HEK293 (cell line): ENCODE results near the gene IL17REL.

Experiments used
- CTCF ChIA-PET: fragments of 350-600 bp; formaldehyde crosslinking; extraction: SDS; loops from one replicate; lab custom pipeline; 2021; ENCODE audit warnings: antibody characterized with exemption; lab: Yijun Ruan, JAX
- POLR2A ChIA-PET: fragments of 300-600 bp; formaldehyde crosslinking; extraction: SDS; loops from one replicate; lab custom pipeline; 2020; ENCODE audit warnings: antibody characterized with exemption, inconsistent platforms; lab: Yijun Ruan, JAX
- H3K27ac ChIP-seq: fragments of 200-500 bp; sonication (Bioruptor generic); 2 replicates; pipeline ENCODE4 v1.5.1; 2014; ENCODE audit warnings: low read depth, low read length, control low read depth, inconsistent platforms; ENCODE audit errors: extremely low read depth
- H3K36me3 ChIP-seq, 2 experiments: fragments of 200-500 bp in 1 of 2; sonication (Bioruptor generic) in 1 of 2; 1 replicate in 1 of 2; 2 replicates in 1 of 2; pipeline ENCODE4 v1.5.1; 2014 to 2017; ENCODE audit warnings: inconsistent platforms in 2 of 2, low read length in 2 of 2; ENCODE audit not compliant: control insufficient read depth in 2 of 2, insufficient read depth in 1 of 2
- H3K4me1 ChIP-seq: fragments of 200-500 bp; sonication (Bioruptor generic); 2 replicates; pipeline ENCODE4 v1.5.1; 2014; ENCODE audit warnings: mild to moderate bottlenecking, low read length, inconsistent platforms; ENCODE audit not compliant: control insufficient read depth, insufficient read depth
- H3K4me3 ChIP-seq: 2 replicates; pipeline ENCODE4 v1.5.1; 2011; ENCODE audit warnings: low read depth, mild to moderate bottlenecking, control low read depth, low read length, moderate library complexity
- H3K9me3 ChIP-seq: fragments of 200-500 bp; sonication (Bioruptor generic); 2 replicates; pipeline ENCODE4 v1.5.1; 2014; ENCODE audit warnings: low read depth, low read length, inconsistent platforms; ENCODE audit not compliant: control insufficient read depth, insufficient read depth
- HOXA7 ChIP-seq: sonication (generic); formaldehyde crosslinking; IDR thresholded peaks from 2 replicates; pipeline ENCODE4 v1.8.1; 2022; ENCODE audit warnings: missing genetic modification reagents, borderline replicate concordance
- MZF1 ChIP-seq: fragments of 450-650 bp; formaldehyde crosslinking; IDR thresholded peaks from 2 replicates; pipeline ENCODE4 v1.5.1; 2017; ENCODE audit warnings: missing biosample characterization, missing genetic modification characterization, borderline replicate concordance
- SALL2 ChIP-seq: fragments of 450-650 bp; formaldehyde crosslinking; IDR thresholded peaks from 2 replicates; pipeline ENCODE4 v1.5.0; 2017; ENCODE audit warnings: missing biosample characterization, mild to moderate bottlenecking, missing genetic modification characterization, borderline replicate concordance
- SCRT2 ChIP-seq: fragments of 450-650 bp; formaldehyde crosslinking; IDR thresholded peaks from 2 replicates; pipeline ENCODE4 v1.5.1; 2016; ENCODE audit warnings: missing biosample characterization, missing genetic modification characterization
- SP3 ChIP-seq: fragments of 450-650 bp; formaldehyde crosslinking; IDR thresholded peaks from 2 replicates; pipeline ENCODE4 v1.5.1; 2016; ENCODE audit warnings: missing biosample characterization, missing genetic modification characterization
- TCF7L2 ChIP-seq: IDR thresholded peaks from 2 replicates; pipeline ENCODE4 v1.6.1; 2011; ENCODE audit warnings: low read depth, mild to moderate bottlenecking, inconsistent platforms, low read length, moderate library complexity, borderline replicate concordance
- TRIM28 ChIP-seq: IDR thresholded peaks from 2 replicates; pipeline ENCODE4 v1.6.1; 2011; ENCODE audit warnings: low read length, control low read depth, borderline replicate concordance
- ZBTB48 ChIP-seq: fragments of 450-650 bp; formaldehyde crosslinking; IDR thresholded peaks from 2 replicates; pipeline ENCODE4 v1.5.1; 2016; ENCODE audit warnings: missing biosample characterization, missing genetic modification characterization
- ZFHX2 ChIP-seq: fragments of 450-650 bp; formaldehyde crosslinking; conservative IDR thresholded peaks from 2 replicates; pipeline ENCODE4 v1.5.1; 2016; ENCODE audit warnings: missing biosample characterization, missing genetic modification characterization
- ZIC2 ChIP-seq: fragments of 450-650 bp; formaldehyde crosslinking; IDR thresholded peaks from 2 replicates; pipeline ENCODE4 v1.5.1; 2016; ENCODE audit warnings: missing biosample characterization, missing genetic modification characterization
- ZNF146 ChIP-seq: fragments of 450-650 bp; formaldehyde crosslinking; IDR thresholded peaks from 2 replicates; pipeline ENCODE4 v1.5.1; 2016; ENCODE audit warnings: missing biosample characterization, missing genetic modification characterization
- ZNF266 ChIP-seq: fragments of 450-650 bp; formaldehyde crosslinking; IDR thresholded peaks from 2 replicates; pipeline ENCODE4 v1.5.1; 2016; ENCODE audit warnings: missing biosample characterization, missing genetic modification characterization, low read depth
- ZNF292 ChIP-seq: fragments of 450-650 bp; formaldehyde crosslinking; IDR thresholded peaks from 2 replicates; pipeline ENCODE4 v1.5.1; 2016; ENCODE audit warnings: low read depth, missing biosample characterization, missing genetic modification characterization, borderline replicate concordance
- ZNF473 ChIP-seq: fragments of 450-650 bp; formaldehyde crosslinking; IDR thresholded peaks from 2 replicates; pipeline ENCODE4 v1.5.1; 2017; ENCODE audit warnings: missing biosample characterization, missing genetic modification characterization
- ZNF530 ChIP-seq: fragments of 450-650 bp; formaldehyde crosslinking; IDR thresholded peaks from 2 replicates; pipeline ENCODE4 v1.5.1; 2016; ENCODE audit warnings: low read depth, missing biosample characterization, missing genetic modification characterization
- ZNF571 ChIP-seq: fragments of 450-650 bp; formaldehyde crosslinking; IDR thresholded peaks from 2 replicates; pipeline ENCODE4 v1.5.0; 2017; ENCODE audit warnings: missing biosample characterization, missing genetic modification characterization
- ZNF585B ChIP-seq: fragments of 450-650 bp; formaldehyde crosslinking; IDR thresholded peaks from 2 replicates; pipeline ENCODE4 v1.5.1; 2016; ENCODE audit warnings: missing biosample characterization, missing genetic modification characterization
- ZNF621 ChIP-seq: fragments of 450-650 bp; formaldehyde crosslinking; IDR thresholded peaks from 2 replicates; pipeline ENCODE4 v1.5.1; 2017; ENCODE audit warnings: missing biosample characterization, missing genetic modification characterization
- ZSCAN23 ChIP-seq: fragments of 450-650 bp; formaldehyde crosslinking; IDR thresholded peaks from 2 replicates; pipeline ENCODE4 v1.5.1; 2016; ENCODE audit warnings: missing biosample characterization, missing genetic modification characterization
- TF ChIP-seq, protein P1 (sequence below): fragments of 450-650 bp; formaldehyde crosslinking; optimal IDR thresholded peaks from 2 replicates; pipeline ENCODE3; 2016; ENCODE audit warnings: missing biosample characterization, mild to moderate bottlenecking, missing genetic modification characterization
- TF ChIP-seq, protein P2 (sequence below): fragments of 450-650 bp; formaldehyde crosslinking; IDR thresholded peaks from 2 replicates; pipeline ENCODE4 v1.5.1; 2017; ENCODE audit warnings: missing biosample characterization, missing genetic modification characterization
- TF ChIP-seq, protein P3 (sequence below): sonication (generic); formaldehyde crosslinking; IDR thresholded peaks from 2 replicates; pipeline ENCODE4 v1.8.1; 2022; ENCODE audit warnings: mild to moderate bottlenecking, moderate library complexity, missing genetic modification reagents
- TF ChIP-seq, protein P4 (sequence below): fragments of 450-650 bp; formaldehyde crosslinking; IDR thresholded peaks from 2 replicates; pipeline ENCODE4 v1.5.1; 2016; ENCODE audit warnings: missing biosample characterization, missing genetic modification characterization
- TF ChIP-seq, protein P5 (sequence below): fragments of 450-650 bp; formaldehyde crosslinking; IDR thresholded peaks from 2 replicates; pipeline ENCODE4 v1.5.1; 2016; ENCODE audit warnings: missing biosample characterization, missing genetic modification characterization
- TF ChIP-seq, protein P6 (sequence below): fragments of 450-650 bp; formaldehyde crosslinking; IDR thresholded peaks from 2 replicates; pipeline ENCODE4 v1.5.1; 2016; ENCODE audit warnings: missing biosample characterization, missing genetic modification characterization
- TF ChIP-seq, protein P7 (sequence below): fragments of 450-650 bp; formaldehyde crosslinking; IDR thresholded peaks from 2 replicates; pipeline ENCODE4 v1.5.1; 2016; ENCODE audit warnings: missing biosample characterization, missing genetic modification characterization

The IL17REL gene

DNA sequence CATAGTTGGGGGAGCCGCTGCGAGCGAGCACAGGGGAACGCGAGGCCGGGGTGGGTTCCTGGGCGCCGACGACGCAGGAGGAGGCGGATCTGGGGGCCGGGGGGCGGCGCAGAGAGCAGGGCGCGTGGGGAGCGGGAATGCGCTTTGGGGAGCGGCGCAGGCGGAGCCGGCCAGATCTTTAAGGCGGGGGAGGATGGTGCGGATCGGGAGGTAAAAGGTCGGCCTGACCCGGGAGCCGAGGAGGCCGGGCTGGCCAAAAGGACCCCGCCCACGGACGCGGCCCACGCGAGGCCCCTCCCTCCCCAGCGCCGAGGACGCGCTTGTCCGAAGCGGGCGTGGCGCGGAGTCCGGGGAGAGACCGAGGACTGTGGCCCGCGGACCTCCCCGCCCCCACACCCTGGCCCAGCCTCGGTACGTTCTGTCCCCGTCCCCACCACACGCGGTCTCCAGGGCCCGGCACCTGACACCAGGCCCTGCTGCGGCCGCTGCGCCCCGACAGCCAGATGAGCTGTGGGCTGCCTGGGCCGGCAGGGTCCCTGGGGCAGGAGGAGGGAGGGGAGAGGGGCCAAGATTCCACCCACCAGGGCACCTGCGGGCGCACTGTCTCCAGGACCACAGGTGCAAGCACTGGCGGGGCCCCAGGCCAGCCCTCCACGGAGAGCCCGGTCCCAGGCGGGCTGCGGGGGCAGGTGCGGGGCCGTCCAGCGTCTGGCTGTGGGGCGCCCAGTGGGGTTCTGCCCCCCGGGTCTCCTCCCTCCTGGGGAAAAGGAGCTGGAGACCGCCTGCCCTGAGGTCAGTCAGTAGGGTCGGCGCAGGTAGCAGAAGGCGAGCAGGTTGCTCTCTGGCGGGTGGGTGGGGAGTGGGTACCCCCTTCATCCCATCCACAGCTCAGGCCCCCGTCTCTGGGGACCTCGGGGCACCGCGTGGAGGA, 41.1 kb downstream of the IL17REL start:
- Histone ChIP-seq H3K27ac (peak overlapping the region; percentile 61), H3K36me3 (peaks cover 0 to 2% of the 10 kb centered on the region in 2 experiments; a peak in 1 of 3 replicates), H3K4me3 (peak overlapping the region; percentile 25), H3K4me1 (peaks cover 3% of the 10 kb centered on the region; the same call in 1 of the 2 replicates), H3K9me3 (no peaks in the 10 kb centered on the region)
- POLR2A ChIA-PET: interaction anchor here (0.7 to 1.9 kb wide), 7 partner anchors 9 to 59 kb away, joined by 3 to 26 read pairs (median 5); partner anchors contain the start of gene PIM3
- CTCF ChIA-PET: interaction anchor here (0.7 to 1.3 kb wide), 3 partner anchors 11 to 41 kb away, joined by 3 to 4 read pairs (median 3); no protein-coding TSS in a partner anchor
- no peak for TF ChIP-seq TCF7L2
- TF ChIP-seq ZNF146: no peak
- TF ChIP-seq, protein P1, sequence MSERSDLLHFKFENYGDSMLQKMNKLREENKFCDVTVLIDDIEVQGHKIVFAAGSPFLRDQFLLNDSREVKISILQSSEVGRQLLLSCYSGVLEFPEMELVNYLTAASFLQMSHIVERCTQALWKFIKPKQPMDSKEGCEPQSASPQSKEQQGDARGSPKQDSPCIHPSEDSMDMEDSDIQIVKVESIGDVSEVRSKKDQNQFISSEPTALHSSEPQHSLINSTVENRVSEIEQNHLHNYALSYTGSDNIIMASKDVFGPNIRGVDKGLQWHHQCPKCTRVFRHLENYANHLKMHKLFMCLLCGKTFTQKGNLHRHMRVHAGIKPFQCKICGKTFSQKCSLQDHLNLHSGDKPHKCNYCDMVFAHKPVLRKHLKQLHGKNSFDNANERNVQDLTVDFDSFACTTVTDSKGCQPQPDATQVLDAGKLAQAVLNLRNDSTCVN (tag by site-specific recombination): peak; percentile 79
- TF ChIP-seq, protein P2, sequence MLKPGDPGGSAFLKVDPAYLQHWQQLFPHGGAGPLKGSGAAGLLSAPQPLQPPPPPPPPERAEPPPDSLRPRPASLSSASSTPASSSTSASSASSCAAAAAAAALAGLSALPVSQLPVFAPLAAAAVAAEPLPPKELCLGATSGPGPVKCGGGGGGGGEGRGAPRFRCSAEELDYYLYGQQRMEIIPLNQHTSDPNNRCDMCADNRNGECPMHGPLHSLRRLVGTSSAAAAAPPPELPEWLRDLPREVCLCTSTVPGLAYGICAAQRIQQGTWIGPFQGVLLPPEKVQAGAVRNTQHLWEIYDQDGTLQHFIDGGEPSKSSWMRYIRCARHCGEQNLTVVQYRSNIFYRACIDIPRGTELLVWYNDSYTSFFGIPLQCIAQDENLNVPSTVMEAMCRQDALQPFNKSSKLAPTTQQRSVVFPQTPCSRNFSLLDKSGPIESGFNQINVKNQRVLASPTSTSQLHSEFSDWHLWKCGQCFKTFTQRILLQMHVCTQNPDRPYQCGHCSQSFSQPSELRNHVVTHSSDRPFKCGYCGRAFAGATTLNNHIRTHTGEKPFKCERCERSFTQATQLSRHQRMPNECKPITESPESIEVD (tag by site-specific recombination): no peak
- TF ChIP-seq ZNF530 (tag by site-specific recombination): no peak
- no peak for TF ChIP-seq MZF1 (tag by site-specific recombination)
- 0 out of 2 replicates have a peak, but pooled peaks have one; percentile 18 for TF ChIP-seq SP3 (tag by site-specific recombination)
- TF ChIP-seq ZNF473 (tag by site-specific recombination): no peak
- no peak for TF ChIP-seq ZNF266 (tag by site-specific recombination)
- no peak for TF ChIP-seq ZNF585B (tag by site-specific recombination)
- 0 out of 2 replicates have a peak, but pooled peaks have one; percentile 21 for TF ChIP-seq ZBTB48 (tag by site-specific recombination)
- no peak for TF ChIP-seq SCRT2 (tag by site-specific recombination)
- TF ChIP-seq, protein P3, sequence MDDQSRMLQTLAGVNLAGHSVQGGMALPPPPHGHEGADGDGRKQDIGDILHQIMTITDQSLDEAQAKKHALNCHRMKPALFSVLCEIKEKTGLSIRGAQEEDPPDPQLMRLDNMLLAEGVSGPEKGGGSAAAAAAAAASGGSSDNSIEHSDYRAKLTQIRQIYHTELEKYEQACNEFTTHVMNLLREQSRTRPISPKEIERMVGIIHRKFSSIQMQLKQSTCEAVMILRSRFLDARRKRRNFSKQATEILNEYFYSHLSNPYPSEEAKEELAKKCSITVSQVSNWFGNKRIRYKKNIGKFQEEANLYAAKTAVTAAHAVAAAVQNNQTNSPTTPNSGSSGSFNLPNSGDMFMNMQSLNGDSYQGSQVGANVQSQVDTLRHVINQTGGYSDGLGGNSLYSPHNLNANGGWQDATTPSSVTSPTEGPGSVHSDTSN (CRISPR knock-in tag): no peak
- TF ChIP-seq HOXA7 (CRISPR knock-in tag): no peak
- peak; percentile 64; the same call in 1 of the 2 replicates for TF ChIP-seq ZIC2
- TF ChIP-seq, protein P4, sequence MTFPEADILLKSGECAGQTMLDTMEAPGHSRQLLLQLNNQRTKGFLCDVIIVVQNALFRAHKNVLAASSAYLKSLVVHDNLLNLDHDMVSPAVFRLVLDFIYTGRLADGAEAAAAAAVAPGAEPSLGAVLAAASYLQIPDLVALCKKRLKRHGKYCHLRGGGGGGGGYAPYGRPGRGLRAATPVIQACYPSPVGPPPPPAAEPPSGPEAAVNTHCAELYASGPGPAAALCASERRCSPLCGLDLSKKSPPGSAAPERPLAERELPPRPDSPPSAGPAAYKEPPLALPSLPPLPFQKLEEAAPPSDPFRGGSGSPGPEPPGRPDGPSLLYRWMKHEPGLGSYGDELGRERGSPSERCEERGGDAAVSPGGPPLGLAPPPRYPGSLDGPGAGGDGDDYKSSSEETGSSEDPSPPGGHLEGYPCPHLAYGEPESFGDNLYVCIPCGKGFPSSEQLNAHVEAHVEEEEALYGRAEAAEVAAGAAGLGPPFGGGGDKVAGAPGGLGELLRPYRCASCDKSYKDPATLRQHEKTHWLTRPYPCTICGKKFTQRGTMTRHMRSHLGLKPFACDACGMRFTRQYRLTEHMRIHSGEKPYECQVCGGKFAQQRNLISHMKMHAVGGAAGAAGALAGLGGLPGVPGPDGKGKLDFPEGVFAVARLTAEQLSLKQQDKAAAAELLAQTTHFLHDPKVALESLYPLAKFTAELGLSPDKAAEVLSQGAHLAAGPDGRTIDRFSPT (tag by site-specific recombination): no peak
- no peak for TF ChIP-seq ZNF292
- TF ChIP-seq SALL2 (tag by site-specific recombination): no peak
- TF ChIP-seq, protein P5, sequence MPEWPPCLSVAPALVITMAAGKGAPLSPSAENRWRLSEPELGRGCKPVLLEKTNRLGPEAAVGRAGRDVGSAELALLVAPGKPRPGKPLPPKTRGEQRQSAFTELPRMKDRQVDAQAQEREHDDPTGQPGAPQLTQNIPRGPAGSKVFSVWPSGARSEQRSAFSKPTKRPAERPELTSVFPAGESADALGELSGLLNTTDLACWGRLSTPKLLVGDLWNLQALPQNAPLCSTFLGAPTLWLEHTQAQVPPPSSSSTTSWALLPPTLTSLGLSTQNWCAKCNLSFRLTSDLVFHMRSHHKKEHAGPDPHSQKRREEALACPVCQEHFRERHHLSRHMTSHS (tag by site-specific recombination): no peak
- TF ChIP-seq, protein P6, sequence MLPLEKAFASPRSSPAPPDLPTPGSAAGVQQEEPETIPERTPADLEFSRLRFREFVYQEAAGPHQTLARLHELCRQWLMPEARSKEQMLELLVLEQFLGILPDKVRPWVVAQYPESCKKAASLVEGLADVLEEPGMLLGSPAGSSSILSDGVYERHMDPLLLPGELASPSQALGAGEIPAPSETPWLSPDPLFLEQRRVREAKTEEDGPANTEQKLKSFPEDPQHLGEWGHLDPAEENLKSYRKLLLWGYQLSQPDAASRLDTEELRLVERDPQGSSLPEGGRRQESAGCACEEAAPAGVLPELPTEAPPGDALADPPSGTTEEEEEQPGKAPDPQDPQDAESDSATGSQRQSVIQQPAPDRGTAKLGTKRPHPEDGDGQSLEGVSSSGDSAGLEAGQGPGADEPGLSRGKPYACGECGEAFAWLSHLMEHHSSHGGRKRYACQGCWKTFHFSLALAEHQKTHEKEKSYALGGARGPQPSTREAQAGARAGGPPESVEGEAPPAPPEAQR (tag by site-specific recombination): no peak
- no peak for TF ChIP-seq ZSCAN23 (tag by site-specific recombination)
- TF ChIP-seq TRIM28: no peak
- TF ChIP-seq ZNF621 (tag by site-specific recombination): no peak
- peak; percentile 95 for TF ChIP-seq ZFHX2 (tag by site-specific recombination)
- TF ChIP-seq, protein P7, sequence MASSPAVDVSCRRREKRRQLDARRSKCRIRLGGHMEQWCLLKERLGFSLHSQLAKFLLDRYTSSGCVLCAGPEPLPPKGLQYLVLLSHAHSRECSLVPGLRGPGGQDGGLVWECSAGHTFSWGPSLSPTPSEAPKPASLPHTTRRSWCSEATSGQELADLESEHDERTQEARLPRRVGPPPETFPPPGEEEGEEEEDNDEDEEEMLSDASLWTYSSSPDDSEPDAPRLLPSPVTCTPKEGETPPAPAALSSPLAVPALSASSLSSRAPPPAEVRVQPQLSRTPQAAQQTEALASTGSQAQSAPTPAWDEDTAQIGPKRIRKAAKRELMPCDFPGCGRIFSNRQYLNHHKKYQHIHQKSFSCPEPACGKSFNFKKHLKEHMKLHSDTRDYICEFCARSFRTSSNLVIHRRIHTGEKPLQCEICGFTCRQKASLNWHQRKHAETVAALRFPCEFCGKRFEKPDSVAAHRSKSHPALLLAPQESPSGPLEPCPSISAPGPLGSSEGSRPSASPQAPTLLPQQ: 0 out of 2 replicates have a peak, but pooled peaks have one; percentile 9
- TF ChIP-seq ZNF571 (tag by site-specific recombination): no peak
